Measurements from ENCODE around the gene SEC24D. TPM values are rescaled to one million over a fixed set of nuclear protein-coding genes. Genes with fewer than 3 reads are reported as not detected.

Gene SEC24D
- total RNA-seq, 1 experiment from 2014 or later = 61.5 TPM

DNA sequence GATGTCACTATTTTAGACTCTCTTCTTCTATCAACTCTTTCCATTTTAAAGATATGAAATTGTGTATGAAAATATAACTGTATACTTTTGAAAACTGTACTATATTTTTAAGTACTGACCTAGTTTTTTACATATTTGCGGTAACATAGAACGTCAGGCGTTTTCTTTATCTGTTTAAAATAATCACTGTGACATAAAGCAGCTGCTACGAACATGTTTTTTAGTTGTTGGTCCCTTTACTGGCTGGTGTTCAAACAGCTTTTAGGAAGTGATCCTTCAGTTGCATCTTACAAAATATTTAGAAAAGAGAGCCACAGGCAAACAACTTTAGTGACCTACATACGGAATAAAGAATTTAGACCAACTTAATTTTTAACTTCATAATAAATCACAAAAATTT, 77.6 kb downstream of the SEC24D start:
- Histone ChIP-seq H2BK12ac (ENCODE audit: insufficient read length, low read depth, low read length) (no peak overlapping the region), H3K4me1 (ENCODE audit: insufficient read depth, low read length) (no peaks in the 10 kb centered on the region), H3K9me3 (ENCODE audit: control insufficient read depth, low read depth, low read length) (no peaks in the 10 kb centered on the region), H4K8ac (replicated peaks; ENCODE audit: insufficient read length, low read depth, low read length) (no peak overlapping the region), H3K79me2 (ENCODE audit: insufficient read depth, low read length) (no peaks in the 10 kb centered on the region), H3K79me1 (ENCODE audit: insufficient read depth, low read depth, low read length, poor library complexity, severe bottlenecking) (no peaks in the 10 kb centered on the region), H2BK120ac (ENCODE audit: low read depth, low read length, poor library complexity, severe bottlenecking) (no peak overlapping the region), H4K91ac (ENCODE audit: insufficient read length, low read depth, low read length) (no peak overlapping the region), H3T11ph (ENCODE audit: low read length) (no peak overlapping the region), H3K23me2 (ENCODE audit: insufficient read length, low read depth, low read length, poor library complexity, severe bottlenecking) (no peaks in the 10 kb centered on the region), H3K9ac (ENCODE audit: extremely low read depth, insufficient read length, low read length) (no peak overlapping the region), H3K18ac (ENCODE audit: insufficient read length, low read depth, low read length) (no peak overlapping the region), H3K23ac (ENCODE audit: insufficient read length, low read depth, low read length) (no peak overlapping the region), H3K56ac (ENCODE audit: insufficient read length, low read depth, low read length) (no peak overlapping the region), H3K14ac (ENCODE audit: insufficient read depth, low read length) (no peak overlapping the region), H3K4me2 (ENCODE audit: insufficient read depth, insufficient read length, low read length) (no peak overlapping the region), H3K4ac (ENCODE audit: low read depth, low read length) (no peak overlapping the region), H2BK20ac (ENCODE audit: low read depth, low read length, poor library complexity, severe bottlenecking) (no peak overlapping the region), H4K5ac (ENCODE audit: insufficient read length, low read depth, low read length) (no peak overlapping the region), H2BK5ac (ENCODE audit: insufficient read length, low read length) (no peak overlapping the region), H3K27ac (ENCODE audit: insufficient read length, low read depth, low read length) (no peak overlapping the region), H2AFZ (ENCODE audit: low read length) (no peak overlapping the region), H2BK15ac (ENCODE audit: low read depth, low read length) (no peak overlapping the region), H2AK5ac (ENCODE audit: insufficient read length, low read length) (no peak overlapping the region), H3K27me3 (ENCODE audit: insufficient read depth, low read length) (no peaks in the 10 kb centered on the region), H4K20me1 (ENCODE audit: control insufficient read depth, insufficient read depth, insufficient read length) (no peaks in the 10 kb centered on the region)
- Mint-ChIP-seq H3K27me3 (ENCODE audit: low read depth) (no peaks in the 10 kb centered on the region), H3K4me1 (peaks cover 13 to 15% of the 10 kb centered on the region in 2 experiments), H3K27ac (no peak overlapping the region), H3K9me3 (no peaks in the 10 kb centered on the region), H3K4me3 (no peak overlapping the region), H3K36me3 (ENCODE audit: insufficient read depth in 1 of 3, low read depth in 3 of 3) (peaks cover 0 to 12% (median 2%) of the 10 kb centered on the region in 3 experiments; a peak in 3 of 7 replicates)
- WGBS (ENCODE audit: extremely low coverage, insufficient read length, low lambda C conversion rate) = 100% methylated on average over 1 of the region's 5 CpGs
- DNase-seq = no peak
- TF ChIP-seq CTCF (conservative IDR thresholded peaks at IDR 0.05) = no peak
